Right kidney (tissue), 1 donor: Measurements from ENCODE around the gene ZNF555.
"Not testable (repeated sequence)": the region's sequence is repeated elsewhere in the genome, so short reads cannot be mapped to it uniquely, and the experiment has no call there.

Experiments used
- DNase-seq: peaks from one replicate; pipeline ENCODE4 v3.0.0-alpha.2; 2016

ZNF555 gene

DNA sequence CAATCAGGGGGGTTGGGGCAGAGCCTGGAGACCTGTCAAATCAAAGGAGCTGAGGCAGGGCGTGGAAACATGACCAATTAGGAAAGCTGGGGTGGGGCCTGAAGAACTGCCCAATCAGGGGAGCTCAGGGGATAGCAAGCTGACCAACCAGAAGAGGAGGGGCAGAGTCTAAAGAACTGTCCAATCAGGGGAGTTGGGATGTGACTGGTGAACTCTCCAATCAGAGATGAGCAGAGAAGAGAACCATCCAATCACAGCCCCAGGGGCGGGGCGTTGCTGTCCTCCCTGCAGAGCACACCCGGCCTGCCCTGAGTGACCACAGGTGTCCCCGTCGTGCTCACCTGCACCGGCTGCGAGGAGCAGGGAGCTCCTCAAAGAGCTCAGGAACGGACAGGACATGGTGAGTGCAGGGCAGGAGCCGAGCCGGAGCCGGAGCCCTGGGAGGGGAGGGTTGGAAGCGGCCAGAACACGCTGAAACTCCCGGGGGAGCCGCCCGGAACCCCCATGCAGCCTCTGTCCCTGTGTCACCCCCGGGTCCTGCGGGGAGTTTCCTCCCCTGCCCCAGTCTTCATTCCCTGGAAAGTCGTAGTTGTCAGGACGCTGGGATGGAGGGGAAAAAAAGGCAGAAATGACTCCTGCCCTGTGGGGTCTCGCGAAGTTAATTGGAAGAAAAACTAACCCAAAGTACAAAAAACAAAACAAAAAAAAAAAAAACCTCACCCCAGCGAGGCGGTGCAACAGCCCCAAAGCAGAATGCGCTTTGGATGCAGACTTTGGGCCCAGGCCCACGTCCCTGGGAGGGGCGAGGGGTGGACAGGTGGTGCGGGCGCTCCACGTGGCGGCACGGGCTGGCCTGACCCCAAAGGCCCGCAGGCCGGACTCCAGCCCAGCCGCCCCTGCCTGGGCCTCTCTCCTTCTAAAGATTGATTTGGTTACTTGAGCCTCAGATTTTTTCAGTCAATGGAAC is 26.0 kb downstream of the ZNF555 start, which contains the start of gene ZNF556:
ZNF556 (plus strand) TSS at position 311 of the 967 bp plus-strand sequence; CDS start at position 398, 87 bp downstream.
- DNase-seq: peak; percentile 15

DNA sequence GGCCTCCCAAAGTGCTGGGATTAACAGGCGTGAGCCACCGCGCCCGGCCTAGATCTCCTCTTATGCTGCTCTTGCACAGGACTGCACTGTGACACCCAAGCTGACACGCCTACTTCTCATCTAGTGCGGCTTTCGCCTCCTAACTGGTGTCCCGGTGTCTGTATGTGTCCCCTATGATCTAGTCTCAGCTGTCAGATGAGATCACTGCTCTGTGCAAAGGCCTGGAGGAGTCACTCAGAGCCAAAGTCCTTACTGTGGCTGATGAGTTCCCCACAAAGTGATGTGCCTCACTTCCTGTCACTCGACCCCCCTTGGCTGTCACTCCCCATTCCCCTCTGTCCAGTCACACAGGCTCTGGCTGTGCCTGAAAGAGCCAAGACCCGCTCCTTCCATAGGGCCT is 28.3 kb downstream of the ZNF555 start:
- no peak for DNase-seq

DNA sequence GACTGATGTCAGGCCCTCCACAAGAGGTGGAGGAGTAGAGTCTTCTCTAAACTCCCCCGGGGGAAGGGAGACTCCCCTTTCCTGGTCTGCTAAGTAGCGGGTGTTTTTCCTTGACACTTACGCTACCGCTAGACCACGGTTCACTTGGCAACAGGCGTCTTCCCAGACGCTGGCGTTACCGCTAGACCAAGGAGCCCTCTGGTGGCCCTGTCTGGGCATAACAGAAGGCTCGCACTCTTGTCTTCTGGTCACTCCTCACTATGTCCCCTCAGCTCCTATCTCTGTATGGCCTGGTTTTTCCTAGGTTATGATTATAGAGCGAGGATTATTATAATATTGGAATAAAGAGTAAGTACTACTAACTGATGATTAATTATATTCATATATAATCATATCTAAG is 30.9 kb downstream of the ZNF555 start:
- not testable (repeated sequence) for DNase-seq

DNA sequence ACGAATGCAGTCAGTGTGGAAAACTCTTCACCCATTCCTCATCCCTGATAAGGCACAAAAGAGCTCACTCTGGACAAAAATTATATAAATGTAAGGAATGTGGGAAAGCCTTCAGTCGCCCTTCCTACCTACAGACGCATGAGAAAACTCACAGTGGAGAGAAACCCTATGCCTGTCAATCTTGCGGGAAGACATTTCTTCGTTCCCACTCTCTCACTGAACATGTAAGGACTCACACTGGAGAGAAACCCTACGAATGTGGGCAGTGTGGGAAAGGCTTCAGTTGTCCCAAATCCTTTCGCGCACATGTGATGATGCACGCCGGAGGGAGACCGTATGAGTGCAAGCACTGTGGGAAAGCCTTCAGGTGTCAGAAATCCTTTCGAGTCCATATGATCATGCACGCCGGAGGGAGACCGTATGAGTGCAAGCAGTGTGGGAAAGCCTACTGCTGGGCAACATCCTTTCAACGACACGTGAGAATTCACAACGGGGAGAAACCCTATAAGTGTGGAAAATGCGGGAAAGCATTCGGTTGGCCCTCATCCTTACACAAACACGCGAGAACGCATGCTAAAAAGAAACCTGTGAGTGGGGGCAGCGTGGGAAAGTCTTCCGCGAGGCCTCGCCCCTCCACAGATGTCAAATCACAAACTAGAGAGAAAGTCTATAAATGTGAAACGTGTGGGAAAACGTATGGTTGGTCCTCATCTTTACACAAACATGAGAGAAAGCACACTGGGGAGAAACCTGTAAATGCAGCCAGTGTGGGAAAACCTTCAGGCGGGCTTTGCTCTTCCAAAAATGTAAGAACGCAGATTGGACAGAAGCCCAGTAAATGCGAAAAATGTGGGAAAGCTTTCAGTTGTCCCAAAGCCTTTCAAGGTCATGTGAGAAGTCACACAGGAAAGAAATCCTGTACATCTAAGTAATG is 36.4 kb downstream of the ZNF555 start:
- no peak for DNase-seq

DNA sequence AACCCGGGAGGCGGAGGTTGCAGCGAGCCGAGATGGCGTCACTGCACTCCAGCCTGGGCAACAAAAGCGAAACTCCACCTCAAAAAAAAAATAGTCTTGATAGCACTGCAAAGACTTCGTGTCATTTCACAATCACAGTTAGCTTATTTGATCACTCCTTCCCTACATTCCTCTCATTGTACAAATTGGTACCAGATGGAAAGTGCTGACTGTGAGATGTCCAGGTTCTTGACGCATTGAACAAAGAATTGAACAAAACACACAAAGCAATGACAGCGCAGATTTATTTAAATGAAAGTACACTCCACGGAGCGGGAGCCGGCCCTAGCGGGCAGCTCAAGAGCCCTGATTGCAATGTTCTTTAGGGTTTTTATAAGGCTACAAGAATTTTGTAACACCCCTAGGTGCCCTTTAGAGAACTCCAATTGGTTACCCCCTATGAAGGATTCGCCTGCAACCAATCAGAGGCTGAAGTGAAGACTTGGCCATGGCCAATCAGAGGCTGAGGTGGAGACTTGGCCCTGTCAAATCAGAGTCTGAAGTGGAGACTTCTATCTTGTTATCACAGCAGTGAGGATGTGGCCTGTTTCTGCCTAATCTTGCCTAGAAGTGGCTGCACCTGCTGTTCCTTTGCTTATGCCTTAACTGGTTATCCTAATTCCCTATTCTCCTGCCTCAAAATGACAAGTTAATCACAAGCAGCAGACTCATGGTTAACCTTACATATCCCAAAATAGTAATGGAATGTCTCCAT is 42.6 kb downstream of the ZNF555 start:
- no peak for DNase-seq

DNA sequence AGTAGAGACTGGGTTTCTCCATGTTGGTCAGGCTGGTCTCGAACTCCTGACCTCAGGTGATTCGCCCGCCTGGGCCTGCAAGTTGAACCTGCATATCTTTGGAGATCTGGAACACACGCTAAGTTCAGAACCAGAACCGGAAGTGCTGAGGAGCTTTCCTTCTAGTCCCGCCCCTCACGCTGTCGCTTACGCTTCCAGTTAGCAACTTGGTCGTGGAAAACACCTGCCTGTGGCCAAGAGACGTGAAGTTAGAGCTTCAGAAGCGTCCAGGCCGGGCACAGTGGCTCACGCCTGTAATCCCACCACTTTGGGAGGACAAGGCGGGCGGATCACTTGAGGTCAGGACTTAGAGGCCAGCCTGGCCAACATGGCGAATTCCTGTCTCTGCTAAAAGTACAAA is 44.5 kb downstream of the ZNF555 start:
- DNase-seq: no peak

DNA sequence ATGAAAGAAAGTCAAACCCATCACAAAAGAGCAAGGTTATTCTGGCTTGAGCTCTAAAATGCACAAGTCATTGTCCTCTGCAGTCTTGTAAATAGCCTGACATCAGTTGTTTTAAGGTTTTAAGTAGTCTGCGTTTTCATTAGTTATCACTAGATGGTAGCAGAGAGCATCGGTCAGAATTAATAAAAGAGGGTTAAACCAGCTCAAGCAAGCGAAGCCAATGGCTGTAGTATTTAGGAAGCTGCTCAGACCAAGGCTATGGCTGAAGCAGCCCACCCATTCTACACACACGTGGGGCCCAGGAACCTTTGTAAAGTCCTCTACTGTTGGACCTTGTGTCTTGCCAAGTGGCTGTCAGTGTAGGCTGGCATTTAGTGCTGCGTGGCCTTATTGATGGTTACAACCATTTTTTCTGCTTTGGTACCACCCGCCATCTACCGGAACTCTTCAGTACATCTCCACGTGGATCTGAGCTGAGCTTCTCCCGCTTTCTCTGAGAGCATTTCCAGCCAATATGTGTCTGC is 46.2 kb downstream of the ZNF555 start:
- DNase-seq: peak; percentile 35

DNA sequence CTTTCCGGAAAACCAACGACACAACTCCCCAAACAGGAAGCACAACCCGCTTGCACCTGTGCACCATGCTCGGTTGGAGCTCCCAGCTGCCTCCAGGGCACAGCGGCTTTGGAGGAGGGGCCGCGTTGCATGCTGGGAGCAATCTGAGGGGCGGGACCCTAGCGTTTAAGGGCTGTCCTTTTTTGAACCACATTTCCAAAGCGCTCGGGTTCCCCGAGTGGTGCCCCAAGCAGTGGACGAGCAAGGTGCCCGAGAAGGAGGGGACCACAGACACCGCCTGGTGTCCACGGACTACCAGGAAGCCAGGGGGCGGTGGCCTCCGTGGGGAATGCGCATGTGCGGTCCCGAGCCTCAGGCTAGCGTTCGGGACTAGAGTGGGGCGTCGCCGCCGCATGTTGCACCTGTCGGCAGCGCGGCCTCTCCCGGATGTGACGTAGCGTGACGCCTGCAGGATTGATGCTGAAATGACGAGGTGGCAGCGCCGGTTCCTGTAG is 47.5 kb downstream of the ZNF555 start:
- DNase-seq: no peak

DNA sequence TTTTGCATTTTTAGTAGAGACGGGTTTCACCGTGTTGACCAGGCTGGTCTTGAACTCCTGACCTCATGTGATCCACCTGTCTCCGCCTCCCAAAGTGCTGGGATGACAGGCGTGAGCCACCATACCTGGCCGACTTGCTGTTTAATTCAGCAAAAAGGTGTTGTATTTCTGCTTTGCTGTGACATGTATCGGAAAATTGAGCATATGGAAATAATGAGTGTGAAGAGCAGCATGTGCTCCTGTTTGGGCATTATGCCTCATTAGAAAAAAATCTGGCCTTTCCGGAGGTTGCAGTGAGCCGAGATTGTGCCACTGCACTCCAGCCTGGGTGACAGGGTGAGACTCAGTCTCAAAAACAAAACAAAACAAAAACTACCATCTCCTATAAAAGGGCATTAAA is 49.3 kb downstream of the ZNF555 start:
- DNase-seq: not testable (repeated sequence)

DNA sequence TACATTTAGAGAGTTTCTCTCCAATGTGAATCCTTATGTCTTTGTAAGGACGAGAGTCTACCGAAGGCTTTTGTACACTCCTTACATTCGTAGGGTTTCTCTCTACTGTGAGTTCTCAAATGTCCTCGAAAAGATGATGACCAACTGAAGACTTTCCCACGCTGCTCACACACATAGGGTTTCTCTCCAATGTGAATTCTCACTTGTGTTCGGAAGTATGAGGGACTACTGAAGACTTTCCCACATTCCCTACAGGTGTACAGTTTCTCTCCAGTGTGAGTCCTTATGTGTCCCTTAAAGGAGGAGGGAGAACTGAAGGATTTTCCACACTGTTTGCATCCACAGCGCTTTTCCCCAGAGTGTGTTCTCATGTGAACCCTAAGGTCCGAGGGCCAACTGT is 55.4 kb downstream of the ZNF555 start:
- DNase-seq: no peak

DNA sequence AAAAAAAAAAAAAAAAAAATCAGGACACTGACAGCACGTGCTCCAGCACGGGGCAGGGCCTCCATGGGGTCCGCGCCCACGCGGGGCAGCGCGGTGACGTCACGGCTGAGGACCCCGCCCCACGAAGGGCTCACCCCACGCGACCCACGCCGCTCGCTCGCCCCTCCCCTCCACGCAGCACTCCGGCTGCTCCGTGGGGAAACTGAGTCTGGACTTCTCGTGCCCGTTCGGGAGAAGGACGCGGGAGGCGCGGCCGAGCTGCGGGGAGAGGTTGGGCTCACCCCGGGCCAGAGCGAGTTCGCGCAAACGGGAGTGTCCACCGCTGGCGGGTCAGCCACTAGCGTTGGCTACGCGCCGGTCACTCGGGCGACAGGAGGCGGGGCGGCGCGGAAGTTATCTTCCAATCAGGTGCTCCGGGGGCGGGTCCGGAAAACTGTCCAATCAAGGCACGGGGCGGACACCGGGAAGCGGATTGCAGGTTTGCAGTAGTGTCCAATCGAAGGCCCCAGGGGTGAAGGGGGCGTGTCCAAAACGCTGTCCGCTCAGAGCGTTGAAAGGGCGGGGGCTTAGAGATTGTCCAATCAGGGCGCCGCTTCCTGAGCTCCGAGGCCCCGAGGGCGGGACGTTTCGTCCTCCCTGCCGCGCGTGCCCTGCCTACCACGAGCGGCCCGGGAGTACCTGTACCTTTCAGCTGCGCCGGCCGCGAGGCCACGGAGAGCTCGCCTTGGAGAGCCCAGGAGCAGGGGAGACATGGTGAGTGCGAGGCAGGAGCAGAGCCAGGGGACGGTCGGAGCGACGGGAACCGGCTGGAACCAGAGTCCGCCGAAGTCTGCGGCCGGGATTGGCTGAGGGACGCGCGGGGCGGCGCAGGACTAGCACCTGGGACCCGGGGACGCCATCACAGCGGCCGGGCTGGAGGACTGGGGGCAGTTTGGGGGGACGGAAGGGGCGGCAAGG is 59.3 kb downstream of the ZNF555 start, which contains the start of gene ZNF57:
ZNF57 (plus strand) TSS at position 633 of the 957 bp plus-strand sequence; CDS start at position 751, 118 bp downstream.
- DNase-seq: peak; percentile 88

DNA sequence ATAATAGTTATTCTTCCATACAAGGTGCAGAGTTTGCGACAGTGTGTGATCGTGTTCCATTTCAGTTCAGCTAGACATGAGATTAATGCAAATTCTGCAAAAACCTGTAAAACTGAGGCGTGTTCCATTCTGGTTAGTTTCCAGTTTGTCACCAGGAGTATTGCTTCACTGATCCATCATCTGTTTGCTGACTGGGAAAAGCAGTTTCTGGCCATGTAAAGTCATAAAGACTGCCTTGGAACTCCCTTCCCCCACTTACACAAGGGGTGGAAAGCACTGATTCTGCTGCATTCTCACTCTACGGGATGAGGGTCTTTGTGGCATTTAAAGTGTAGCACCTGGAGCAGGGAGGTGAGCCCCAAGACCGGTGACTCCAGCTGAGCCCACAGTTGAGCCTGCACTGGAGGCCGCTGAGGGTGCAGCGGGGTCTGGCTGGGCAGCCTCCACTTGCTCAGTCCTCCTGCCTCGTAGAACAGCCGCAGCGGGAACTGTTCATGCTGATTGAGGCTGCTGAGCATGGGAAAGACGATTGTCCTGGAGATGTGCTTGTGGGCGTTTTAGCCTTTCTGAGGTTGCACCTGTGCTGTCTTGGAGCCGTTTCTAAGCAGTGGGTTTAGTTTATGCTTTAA is 61.4 kb downstream of the ZNF555 start:
- DNase-seq: no peak

DNA sequence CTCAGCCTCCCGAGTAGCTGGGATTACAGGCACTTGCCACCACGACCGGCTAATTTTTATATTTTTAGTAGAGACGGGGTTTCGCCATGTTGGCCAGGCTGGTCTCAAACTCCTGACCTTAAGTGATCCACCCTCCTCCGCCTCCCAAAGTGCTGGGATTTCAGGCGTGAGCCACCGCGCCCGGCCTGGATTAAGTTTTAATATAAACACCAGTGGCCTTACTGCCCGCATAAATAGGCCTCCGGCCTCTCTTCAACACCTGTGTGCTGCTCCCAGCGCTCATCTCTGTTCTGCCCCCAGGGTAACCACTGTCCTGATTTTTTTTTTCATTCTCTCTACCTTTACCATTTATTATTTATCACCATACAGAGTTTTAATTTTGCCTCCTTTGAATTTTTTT is 62.1 kb downstream of the ZNF555 start:
- DNase-seq: not testable (repeated sequence)

DNA sequence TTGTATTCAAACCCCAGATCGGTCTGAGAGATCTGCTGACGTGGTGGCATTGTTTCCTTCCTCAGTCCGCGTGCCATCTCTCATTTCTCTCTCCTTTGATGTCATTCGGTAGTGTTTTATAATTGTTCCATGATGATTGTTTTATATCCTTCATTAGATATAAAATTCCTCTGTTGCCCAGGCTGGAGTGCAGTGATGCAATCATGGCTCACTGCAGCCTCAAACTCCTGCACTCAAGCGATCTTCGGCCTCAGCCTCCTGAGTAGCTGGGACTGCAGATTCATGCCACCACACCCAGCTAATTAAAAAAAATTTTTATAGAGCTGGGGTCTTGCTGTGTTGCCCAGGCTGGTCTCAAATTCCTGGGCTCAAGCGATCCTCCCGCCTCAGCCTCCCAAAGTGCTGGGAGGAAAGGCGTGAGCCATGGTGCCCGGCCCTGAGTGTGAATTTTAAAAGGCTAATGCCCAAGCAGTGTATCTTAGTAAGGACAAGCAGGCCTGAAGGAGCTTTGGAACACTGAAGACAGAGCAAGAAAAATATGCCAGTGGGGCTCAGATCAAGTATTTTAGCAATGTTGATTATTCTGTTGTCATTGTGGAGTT is 64.7 kb downstream of the ZNF555 start:
- DNase-seq: no peak

DNA sequence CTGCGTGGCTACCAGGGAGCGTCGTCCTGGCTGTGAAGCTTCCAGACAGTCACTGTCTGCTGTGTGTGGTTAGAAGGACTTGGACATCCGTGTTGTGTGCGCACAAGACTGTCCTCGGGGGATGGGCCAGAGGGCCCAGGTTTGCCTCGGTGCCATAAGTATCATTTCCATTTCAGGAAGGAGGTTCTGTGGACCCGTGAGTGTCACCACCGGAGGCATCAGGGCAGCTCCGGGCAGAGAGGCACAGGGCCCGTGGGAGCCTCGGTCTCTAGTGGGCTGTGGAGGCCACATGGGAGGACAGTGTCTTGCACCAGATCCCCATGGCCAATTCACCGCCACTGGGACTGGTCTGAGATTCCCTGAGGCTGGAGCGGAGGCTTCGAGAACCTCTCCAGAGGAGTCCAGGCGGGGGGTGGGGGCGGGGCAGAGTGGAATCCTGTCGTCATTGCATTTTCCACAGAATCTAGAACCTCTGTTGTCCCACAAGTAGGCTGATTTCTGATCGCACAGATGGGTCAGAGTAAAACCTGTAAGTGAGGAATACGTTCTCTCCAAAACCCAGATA is 65.4 kb downstream of the ZNF555 start:
- no peak for DNase-seq
